ENCODE measurements around the gene PBX2.

The PBX2 gene

GRCh38 chr6:32170294-32170693 is 19.7 kb downstream of the PBX2 start:
- DNase-seq: no peak

DNA sequence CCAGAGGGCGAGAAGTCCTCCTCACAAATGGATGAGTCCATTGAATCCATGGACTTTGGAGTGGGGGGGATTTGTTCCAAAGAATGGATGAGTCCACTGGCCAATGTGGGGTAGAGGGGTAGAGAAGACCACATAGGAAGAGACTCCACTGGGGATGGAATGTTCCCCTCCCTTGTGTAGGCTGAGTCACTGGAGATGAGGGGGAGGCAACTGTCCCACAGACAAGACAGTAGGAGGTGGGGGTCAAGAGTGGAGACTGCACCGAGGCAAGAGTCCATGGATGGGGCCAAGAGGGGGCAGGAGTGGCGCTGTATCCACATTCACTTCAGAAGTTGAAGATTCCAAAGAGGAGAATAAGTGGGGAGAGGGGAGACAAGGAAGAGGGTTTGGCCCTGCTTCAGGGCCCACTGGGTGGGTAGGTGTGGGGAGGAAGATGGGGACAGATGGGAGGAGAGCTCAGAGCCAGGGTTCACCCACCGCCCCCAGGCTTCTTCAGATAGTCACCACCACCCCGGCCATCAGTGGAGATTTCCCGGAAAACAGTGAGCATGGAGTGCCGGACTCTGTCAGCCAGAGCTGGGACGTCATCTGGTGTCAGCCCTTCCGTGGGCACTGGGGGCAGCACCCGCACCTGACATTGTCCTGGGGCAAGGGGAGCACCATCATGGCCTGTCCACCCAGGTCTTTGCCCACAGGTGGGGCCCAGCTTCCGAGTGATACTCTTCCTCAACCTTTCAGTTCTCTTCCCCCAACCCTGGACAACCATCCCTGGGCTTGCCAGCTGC is 21.0 kb downstream of the PBX2 start:
- no peak for DNase-seq

DNA sequence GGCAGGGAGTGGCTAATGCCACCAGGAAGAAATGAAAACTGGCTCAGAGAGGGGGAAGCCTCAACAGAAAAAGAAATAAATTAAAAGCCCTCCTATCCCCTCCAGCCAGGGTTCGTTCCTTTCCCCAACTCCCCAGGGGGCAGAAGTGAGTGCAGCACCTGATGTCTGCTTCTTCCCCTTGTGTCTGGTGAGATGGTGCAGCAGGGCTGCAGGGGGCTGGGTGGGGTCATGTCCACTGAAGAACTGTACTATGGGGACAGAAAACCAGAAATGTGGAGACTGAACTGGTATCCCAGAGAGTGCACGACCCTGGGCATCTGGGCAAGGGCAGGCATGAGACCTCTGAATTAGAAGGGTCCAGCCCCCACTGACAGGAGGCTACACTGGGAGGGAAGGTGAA is 21.7 kb downstream of the PBX2 start:
- DNase-seq: no peak

DNA sequence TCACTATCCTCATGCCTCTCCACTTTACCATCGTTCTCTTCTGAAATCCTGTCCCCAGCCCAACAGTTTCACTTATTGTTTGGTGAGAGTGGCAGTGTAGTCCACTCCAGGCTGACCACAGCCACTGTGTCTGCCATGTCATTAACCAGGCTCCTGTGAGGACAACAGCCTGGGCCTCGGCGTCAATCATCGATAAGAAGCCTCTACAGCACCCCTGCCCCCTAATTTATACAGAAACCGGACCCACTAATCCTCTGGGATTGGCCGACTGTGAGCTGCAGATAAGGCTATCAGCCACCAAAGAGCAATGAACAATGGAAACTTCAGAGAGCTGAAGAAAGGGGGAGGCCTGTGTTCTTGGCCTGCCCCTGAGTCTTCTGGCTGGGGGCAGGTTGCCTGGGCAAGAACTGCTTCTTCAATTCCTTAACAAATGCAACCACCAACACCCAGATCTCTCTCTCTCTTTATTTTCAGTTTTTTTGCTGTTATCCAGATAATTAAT is 22.2 kb downstream of the PBX2 start:
- no peak for DNase-seq

- no peak for DNase-seq
These were observed 22.7 kb downstream of the PBX2 start for GRCh38 chr6:32167154-32167760.

- DNase-seq: no peak
These were observed 23.5 kb downstream of the PBX2 start for GRCh38 chr6:32166411-32167061.

DNA sequence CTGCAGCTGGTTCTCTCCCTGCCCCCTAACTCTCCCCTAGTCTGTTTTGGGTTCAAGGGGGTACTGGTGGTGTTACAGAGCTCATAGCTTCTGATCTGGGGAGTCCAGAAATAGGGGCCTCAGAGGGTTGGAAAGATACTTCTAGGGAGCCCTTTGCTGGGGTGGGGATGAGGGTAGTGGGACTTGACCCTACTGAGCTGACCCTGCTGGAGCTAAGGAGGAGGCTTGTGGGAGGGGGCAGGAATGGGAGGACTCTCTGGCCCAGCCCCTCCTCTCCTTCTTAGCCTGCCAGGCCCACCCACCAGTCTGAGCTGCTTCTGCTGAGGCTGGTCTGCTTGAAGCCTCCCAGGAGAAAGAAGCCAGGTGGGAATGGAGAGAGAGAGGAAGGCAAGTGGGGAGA is 25.7 kb downstream of the PBX2 start, which contains the start of gene EGFL8:
EGFL8 (plus strand) TSS at position 301 of the 400 bp plus-strand sequence. CDS start 1,571 bp downstream, outside the sequence.
- no peak for DNase-seq

GRCh38 chr6:32163559-32164258 is 26.3 kb downstream of the PBX2 start:
- DNase-seq: no peak

GRCh38 chr6:32158052-32158451 is 31.9 kb downstream of the PBX2 start:
- no peak for DNase-seq

- no peak for DNase-seq
These were observed 33.1 kb downstream of the PBX2 start for GRCh38 chr6:32156891-32157290.

GRCh38 chr6:32154514-32155161 is 35.4 kb downstream of the PBX2 start:
- peak; percentile 40 to 75 (median 55) for DNase-seq

- DNase-seq: peak; percentile 29 to 84 (median 56)
These were observed 36.2 kb downstream of the PBX2 start, which contains the start of gene PPT2 for GRCh38 chr6:32153564-32154513. TSS of gene PPT2 (plus strand) at chr6:32154141. CDS start at chr6:32154595, 454 bp downstream.

DNA sequence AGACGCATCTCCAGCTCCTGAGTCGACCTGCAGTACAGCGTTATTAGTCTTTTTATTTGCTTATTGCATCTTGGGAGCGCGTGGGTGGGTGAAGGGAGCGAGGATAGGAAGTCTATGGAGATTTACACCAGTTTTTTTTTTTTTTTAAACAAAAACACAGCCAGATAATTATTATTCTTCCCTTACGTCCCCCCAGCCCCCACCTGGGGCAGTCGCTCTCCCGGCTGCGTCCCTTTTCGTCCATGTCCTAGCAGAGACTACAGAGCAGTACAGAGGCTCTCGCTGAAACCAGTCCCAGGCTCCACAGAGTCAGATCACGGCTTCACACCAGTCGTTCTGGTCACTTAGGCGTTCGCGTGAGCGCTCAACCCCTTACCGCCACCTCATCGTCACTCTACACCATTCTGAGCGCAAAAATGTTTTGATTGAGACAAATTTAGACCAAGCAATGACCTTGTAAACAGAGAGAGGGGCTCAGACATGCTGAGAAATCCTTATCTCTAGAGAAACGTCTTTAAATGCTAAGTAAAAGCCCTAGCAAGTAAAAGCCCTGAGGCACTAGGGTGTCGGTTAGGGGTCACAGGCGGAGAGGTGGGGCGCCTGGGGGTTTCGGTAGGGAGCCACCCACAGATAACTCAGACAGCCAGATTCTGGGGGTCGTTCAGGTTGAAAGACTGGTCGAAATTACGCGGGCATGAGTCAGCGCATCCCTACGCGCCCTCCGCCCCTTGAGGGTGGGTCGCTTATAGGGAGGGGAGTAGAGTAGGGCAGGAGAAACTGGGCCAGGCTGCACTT is 37.0 kb downstream of the PBX2 start:
- DNase-seq: no peak

DNA sequence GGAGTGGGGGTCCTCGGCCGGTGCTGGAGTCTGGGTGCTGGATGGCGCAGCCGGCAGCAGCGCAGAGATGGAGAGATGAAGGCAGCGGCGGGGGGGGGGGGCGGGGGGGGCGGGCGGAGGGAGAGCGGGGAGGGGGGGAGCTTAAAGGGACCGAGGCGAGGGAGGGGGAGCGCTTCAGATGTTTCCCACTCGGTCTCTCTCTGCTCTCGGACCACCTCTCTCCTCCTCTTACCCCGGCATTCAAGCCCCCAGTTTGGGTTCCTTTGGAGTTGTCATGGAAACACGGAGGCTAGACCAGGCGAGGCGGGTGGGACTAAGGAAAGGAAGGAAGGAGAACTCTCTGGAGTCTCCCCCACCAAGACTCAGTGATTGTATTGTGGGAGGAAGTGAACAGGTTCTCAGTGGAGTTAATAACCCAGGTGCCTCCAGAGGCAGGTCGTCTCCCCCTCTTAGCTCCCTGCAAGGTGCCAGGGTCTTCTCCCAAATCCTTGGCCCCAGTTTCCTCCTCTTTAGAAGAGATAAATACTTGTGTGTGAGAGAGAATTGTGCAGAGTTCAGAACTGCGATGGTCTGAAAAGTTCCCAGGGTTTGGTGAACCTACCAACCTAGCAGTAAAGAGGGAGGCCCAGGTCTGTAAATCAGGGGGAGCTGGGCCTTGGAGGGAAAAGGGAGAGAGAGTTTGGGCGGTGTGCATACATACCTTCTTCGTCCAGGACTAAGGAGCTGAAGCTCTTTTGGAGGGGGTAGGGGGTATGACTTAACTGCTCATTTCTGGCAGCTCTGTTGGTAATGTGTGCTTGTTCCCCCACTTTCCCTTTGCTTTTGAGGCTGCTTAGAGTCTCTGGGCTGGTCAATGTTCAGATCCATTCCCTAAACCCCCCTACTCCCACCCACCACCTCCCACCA is 37.9 kb downstream of the PBX2 start, which contains the start of gene PRRT1:
PRRT1 (minus strand) TSS at position 77 of the 906 bp plus-strand sequence. CDS start 112 bp downstream, outside the sequence.
- DNase-seq: no peak

- DNase-seq: no peak
These were observed 38.7 kb downstream of the PBX2 start for GRCh38 chr6:32151181-32151862.

DNA sequence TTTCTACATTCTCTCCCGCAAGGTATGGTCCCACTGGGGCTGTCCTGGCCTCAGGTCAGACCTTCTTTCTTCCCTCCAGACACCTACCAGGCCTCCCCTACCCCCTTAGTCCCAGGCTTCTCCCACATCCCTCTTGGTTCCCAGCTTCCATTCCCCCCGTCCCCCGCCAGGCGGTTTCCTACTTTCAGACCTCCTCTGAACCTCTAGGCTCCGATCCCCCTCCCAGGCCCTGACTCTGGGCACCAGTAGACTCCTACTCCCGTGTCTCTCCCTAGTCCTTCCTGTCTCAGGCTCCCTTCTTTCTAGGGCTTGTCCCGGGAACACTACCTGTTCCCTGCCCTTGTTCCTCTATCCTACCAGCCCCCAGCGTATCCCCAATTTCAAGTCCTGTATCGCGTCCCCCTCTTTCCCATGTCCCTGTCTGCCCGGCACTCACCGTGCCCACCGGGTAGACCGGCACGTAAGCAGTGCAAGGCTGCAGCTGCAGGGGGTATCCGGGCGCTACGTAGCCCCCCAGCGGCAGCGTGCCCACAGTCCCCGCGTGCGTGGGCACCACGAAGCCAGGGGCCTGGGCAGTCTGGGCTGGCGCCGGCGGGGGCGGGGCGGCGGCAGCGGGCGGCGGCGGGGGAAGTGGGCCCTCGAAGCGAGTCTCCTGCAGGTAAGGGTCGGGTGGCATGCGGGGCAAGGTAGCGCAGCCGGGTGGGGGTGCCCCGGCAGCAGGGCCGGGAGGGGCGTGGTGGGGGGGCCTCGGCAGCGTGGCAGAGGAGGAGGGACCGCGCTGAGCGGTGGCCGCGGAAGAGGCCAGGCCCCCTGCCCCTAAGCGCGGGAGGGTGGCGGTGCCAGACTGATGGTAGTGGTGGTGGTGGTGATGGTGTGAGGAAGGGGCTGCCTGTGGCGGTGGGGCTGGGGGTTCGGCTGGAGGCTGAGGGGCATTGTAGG is 39.8 kb downstream of the PBX2 start:
- no peak for DNase-seq

GRCh38 chr6:32149092-32149755 is 40.8 kb downstream of the PBX2 start:
- DNase-seq: no peak

Measured in T-helper 1 cell (primary cell).